Stimulated activated CD4-positive, alpha-beta T cell treated with anti-CD3 and anti-CD28 coated beads, Interleukin-2, amount 100 ng/mL, for 48 hours (primary cell): ENCODE results near the gene TIMM8B.
"Not testable (repeated sequence)": the region's sequence is repeated elsewhere in the genome, so short reads cannot be mapped to it uniquely, and the experiment has no call there.

Source experiments
- DNase-seq, 2 donors: peaks; one replicate each; pipeline ENCODE4 v3.0.0-alpha.2; 2020

TIMM8B gene

DNA sequence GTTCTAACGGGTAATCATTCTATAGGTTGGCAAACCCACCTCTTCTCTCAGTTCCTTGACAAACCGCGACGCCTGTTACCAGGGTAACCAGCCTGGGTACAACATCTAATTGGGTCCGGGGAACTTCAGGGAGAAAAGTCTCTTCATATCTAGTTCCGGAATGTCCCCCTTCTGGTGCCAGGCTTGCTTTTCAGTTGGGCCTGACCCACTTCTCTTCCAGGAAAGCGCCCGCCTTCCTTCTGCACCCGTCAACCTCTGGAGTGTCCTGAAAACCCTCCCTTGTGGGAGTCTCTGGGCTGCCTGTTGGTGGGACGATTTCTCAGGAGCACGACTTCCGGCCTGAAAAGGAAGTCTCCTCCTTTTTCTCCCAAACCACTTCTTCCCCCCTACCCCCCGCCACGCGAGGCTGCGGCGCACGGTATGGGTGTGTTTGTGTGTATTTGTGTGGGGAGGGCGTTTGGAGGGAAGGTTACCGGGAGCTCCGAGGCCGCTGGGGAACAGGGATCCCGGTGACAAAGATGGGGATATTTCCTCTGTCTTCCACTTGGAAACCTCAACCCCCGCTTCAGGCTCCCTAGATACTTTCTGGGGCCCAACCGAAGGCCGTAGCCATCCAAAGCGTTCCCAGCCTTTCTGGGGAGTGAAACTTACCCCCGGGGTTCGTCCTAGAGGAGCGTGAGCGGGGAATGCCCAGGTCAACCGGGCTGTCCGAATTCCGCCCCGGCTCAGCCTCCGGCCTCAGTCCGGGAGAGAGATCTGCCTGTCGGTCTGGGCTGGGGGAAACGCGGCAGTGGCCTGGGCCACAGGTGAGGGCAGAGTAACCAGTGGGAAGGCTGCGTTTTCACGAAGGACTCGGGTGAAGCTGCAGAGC lies 12.4 kb downstream of the TIMM8B start, which contains the start of the genes NKAPD1 and PIH1D2:
Gene NKAPD1 (plus strand): TSS at position 359 of the 871 bp plus-strand sequence. CDS start 1,276 bp downstream, outside the sequence.
Gene PIH1D2 (minus strand): TSS at position 77 of the 871 bp plus-strand sequence. CDS start 843 bp downstream, outside the sequence.
- DNase-seq: peak; percentile 69 to 71

DNA sequence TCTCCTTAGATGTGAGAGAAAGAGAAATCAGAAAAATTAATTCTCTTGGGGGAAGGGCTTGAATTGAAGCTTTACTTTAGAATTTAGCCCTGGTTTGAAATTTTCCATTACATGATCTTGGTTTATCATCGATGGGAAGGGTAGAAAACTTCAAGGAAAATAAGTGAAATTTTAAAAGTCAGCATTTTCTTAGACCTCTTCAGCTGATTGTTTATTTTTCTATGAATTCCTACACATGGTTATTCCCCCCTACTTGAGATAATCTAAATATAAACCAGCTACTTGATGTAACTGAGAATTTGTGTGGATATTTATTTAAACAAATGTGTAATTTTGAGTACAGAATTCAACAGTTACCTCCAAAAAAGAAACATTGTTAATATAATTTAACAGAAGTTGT lies 23.6 kb downstream of the TIMM8B start:
- no peak for DNase-seq

DNA sequence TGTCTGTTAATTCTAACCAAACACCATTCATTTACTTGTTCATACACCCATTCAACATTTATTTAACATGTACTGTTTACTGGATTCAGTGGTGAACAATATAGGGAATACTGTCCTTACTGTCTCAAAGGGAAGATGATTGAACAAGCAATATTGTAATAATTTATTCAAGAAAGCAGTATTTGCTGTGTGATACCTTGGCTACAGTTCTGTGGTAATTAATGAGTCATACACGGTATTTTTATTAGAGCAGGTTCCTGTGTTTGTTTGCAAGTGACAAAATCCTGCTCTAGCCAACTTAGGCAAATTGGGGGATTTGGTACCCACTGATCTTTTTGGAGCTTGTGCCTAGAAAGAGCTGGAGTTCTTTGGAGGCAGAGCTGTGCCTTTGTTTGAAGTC lies 28.5 kb downstream of the TIMM8B start:
- DNase-seq: no peak

DNA sequence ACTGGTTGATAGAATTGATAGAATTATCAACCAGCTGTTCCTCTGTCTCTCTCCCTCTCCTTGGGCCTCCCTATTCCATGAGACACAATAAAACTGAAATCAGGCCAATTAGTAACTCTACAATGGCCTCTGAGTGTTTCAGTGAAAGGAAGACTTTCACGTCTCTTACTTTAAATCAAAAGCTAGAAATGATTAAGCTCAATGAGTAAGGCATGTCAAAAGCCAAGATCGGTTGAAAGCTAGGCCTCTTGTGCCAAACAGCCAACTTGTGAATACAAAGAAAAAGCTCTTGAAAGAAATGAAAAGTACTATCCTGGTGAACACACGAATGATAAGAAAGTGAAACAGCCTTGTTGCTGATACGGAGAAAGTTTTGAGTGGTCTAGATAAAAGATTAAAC lies 29.4 kb downstream of the TIMM8B start:
- no peak for DNase-seq

DNA sequence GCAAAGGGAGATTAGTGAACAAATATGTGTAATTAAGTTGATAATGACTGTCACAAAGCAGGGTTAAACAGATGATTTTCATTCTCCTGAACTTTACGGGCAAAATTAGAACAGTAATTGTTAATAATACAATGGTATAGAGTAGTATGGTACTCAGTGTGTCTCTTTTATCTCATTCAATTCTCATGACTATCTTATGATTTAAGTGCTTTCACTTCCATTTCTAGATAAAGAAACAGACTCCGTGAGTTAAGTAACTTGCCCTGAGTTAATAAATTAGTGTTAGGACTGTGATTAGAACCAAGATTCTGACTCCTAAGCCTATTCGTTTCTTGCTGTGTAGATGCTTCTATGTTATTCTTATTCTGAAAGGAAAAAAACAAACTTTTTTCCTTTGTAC lies 34.8 kb downstream of the TIMM8B start:
- no peak for DNase-seq

DNA sequence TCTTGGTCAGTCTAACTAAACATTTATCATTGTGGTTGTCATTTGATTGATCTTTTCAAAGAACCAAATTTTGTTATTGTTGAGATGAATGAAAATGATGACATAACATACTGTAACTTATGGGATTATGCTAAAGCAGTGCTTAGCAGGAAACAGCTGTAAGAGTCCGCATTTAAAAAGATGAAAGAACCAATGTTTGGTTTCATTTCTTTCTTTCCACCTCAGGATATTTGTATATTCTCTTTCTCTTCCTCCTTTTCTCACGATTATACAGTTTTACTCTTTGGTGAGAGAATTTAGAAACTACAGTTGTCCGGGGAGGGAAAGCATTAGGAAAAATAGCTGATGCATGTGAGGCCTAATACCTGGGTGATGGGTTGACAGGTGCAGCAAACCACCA lies 35.8 kb downstream of the TIMM8B start:
- DNase-seq: no peak

DNA sequence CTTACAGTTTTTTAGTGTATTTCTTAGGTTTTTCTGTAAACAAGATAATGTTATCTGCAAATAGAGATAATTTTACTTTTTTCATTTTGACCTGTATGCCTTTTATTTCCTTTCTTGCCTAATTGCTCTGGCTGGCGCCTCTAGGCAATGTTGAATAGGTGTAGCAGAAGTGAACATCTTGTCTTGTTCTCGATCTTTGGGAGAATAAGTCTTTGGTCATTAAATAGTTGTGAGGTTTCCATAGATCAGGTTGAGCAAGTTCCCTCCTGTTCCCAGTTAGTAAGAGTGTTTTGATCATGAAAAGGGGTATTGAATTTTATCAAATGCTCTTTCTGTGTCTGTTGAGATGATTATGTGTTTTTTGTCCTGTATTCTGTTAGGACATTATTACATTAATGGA lies 36.8 kb downstream of the TIMM8B start:
- no peak for DNase-seq

DNA sequence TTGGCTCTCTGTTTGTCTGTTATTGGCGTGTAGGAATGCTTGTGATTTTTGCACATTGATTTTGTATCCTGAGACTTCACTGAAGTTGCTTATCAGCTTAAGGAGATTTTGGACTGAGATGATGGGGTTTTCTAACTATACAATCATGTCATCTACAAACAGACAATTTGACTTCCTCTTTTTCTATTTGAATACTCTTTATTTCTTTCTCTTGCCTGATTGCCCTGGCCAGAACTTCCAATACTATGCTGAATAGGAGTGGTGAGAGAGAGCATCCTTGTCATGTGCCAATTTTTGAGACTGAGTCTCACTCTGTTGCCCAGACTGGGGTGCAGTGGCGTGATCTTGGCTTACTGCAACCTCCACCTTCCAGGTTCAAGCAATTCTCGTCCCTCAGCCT lies 38.3 kb downstream of the TIMM8B start:
- not testable (repeated sequence) for DNase-seq

DNA sequence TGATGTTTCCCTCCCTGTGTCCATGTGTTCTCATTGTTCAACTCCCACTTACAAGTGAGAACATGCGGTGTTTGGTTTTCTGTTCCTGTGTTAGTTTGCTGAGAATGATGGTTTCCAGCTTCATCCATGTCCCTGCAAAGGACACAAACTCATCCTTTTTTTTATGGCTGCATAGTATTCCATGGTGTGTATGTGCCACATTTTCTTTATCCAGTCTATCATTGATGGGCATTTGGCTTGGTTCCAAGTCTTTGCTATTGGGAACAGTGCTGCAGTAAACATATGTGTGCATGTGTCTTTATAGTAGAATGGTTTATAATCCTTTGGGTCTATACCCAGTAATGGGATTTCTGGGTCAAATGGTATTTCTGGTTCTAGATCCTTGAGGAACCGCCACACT lies 39.9 kb downstream of the TIMM8B start:
- DNase-seq: not testable (repeated sequence)

DNA sequence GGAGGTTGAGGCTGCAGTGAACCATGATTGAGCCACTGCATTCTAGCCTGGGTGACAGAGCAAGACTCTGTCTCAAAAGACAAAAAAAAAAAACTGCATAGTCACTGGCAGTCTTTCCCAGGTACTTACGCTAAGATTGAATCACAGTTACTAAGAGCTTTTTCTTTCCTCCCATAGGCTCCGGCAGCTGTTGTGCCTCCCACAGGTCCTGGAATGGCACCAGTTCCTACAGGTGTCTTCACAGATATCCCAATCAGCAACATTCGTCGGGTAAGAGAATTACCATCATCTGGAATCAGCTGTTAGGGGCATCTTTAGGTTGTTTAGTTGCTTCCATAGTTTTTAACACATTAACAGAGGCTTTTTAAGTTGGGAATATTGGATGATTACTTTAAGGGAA lies 41.6 kb downstream of the TIMM8B start:
- DNase-seq: no peak

DNA sequence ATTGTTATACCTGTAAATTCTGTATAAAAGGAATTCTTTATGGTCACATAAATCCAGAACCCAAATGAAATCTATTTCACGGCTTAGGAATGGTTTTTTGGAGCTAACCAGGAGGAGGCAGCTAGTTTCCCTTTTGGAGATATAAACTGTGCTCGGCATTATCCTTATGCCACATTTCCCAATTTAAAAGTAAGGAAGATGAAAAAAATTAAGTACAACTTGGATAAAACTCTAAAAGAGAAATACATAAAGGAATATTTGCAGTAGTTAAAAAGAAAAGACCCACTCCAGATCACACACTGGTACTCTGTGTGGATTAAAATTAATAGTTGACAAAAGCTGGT lies 43.6 kb downstream of the TIMM8B start:
- DNase-seq: no peak

DNA sequence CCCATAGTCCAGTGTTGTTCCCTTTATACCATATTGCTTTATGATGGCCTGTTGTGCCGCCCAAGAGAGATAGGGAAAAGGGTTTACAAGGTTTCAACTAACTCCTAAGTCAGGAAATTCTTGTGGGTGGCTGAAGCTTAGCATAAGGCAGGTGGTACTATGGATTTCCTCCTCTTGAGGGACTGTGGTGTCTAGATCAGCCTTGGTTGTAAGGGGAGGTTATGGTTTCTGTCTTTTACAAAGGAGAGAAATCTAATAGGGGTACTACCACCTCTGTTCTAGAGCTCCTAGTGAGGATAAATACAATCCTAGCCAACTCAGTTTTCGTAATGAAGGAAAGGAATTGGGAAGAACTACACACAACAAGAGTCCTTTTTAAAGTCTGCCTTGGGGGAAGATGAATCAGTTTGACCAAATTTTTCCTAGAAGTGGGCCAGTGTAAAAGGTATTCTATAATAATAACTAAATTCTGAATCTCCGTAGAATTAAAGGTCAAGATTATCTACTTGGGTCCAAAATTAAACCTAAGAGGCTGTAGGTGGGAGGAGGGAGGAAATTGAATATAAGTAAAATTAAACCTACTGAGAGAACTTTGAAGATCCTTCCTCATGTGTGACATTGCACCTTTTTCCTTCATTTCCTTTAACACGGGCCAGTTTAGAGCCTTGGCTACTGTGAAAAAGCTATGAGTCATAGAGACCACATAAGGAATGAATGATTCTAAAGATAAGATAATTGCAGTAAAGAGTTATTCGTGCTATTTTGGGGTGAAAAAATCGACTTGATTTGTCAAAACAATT lies 44.2 kb downstream of the TIMM8B start:
- no peak for DNase-seq

DNA sequence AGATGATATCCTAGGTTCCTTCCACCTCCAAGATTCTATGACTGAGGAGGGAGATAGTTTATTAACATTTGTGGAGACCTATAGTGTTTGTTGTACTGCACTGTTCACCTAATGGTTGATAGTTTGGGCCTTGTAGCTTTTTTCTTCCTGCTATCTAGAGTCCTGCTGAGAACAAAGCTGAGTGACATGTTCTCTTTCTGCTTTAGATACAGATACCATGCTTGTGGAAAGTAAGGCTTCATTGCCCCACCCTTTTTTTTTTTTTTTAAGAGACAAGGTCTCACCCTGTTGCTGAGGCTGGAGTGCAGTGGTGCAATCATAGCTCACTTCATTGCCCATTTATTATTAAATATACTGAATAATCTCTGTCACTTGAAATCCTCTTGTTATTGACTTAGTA lies 49.0 kb downstream of the TIMM8B start:
- no peak for DNase-seq
